Lung microvascular endothelial cell (primary cell): Measurements from ENCODE around the gene CD83. TPM values are rescaled to one million over a fixed set of nuclear protein-coding genes. Genes with fewer than 3 reads are reported as not detected.
"Not testable (repeated sequence)": the region's sequence is repeated elsewhere in the genome, so short reads cannot be mapped to it uniquely, and the experiment has no call there.

ENCODE experiments used
- DNase-seq, 2 donors: peaks; one replicate each; pipeline versions ENCODE4 v3.0.0 to v3.0.0-alpha.2; 2010; ENCODE audit warnings: low read depth in 2 of 2
- total RNA-seq: library from RNA; depleted of rRNA; stranded (reverse); fragments of >200 nt; gene quantifications from 2 replicates; pipeline ENCODE4 v1.2.1, GENCODE V29; 2014

The CD83 gene
- total RNA-seq, 1 donor from 2014 or later, result 4.6 TPM

- no peak for DNase-seq
These were observed 30.3 kb downstream of the CD83 start for GRCh38 chr6:14147891-14148290.

GRCh38 chr6:14148471-14148870, 30.9 kb downstream of the CD83 start:
- DNase-seq, result no peak

GRCh38 chr6:14149053-14149738, 31.6 kb downstream of the CD83 start:
- DNase-seq, result no peak

- DNase-seq, result no peak
These were observed 32.2 kb downstream of the CD83 start for GRCh38 chr6:14149739-14150130.

GRCh38 chr6:14151300-14151699, 33.7 kb downstream of the CD83 start:
- not testable (repeated sequence) for DNase-seq

GRCh38 chr6:14151773-14152172, 34.2 kb downstream of the CD83 start:
- no peak for DNase-seq

GRCh38 chr6:14153228-14153627, 35.7 kb downstream of the CD83 start:
- DNase-seq, result no peak

- DNase-seq, result no peak
These were observed 41.5 kb downstream of the CD83 start for GRCh38 chr6:14159090-14159489.

GRCh38 chr6:14162826-14163225, 45.3 kb downstream of the CD83 start:
- DNase-seq, result no peak

- DNase-seq, result no peak
These were observed 47.5 kb downstream of the CD83 start for GRCh38 chr6:14165091-14165490.

GRCh38 chr6:14166839-14167238, 49.3 kb downstream of the CD83 start:
- no peak for DNase-seq

GRCh38 chr6:14170128-14170527, 52.6 kb downstream of the CD83 start:
- DNase-seq, result no peak

GRCh38 chr6:14172562-14172961, 55.0 kb downstream of the CD83 start:
- no peak for DNase-seq

- DNase-seq, result no peak
These were observed 56.7 kb downstream of the CD83 start for GRCh38 chr6:14174226-14174625.

- no peak for DNase-seq
These were observed 57.4 kb downstream of the CD83 start for GRCh38 chr6:14174996-14175395.

- no peak for DNase-seq
These were observed 58.9 kb downstream of the CD83 start for GRCh38 chr6:14176429-14176828.

GRCh38 chr6:14177413-14178082, 60.0 kb downstream of the CD83 start:
- DNase-seq, result no peak

- DNase-seq, result no peak
These were observed 60.5 kb downstream of the CD83 start for GRCh38 chr6:14178083-14178445.

- no peak for DNase-seq
These were observed 63.0 kb downstream of the CD83 start for GRCh38 chr6:14180609-14181008.

GRCh38 chr6:14182916-14183315, 65.3 kb downstream of the CD83 start:
- DNase-seq, result no peak
